ENCODE results near the gene SVOP.

Gene SVOP

GRCh38 chr12:108947097-108947496, 73.8 kb downstream of the SVOP start:
- no peak for TF ChIP-seq CTCF (IDR thresholded peaks at IDR 0.05)
- Histone ChIP-seq H3K9me3 (no peaks in the 10 kb centered on the region), H3K27me3 (no peaks in the 10 kb centered on the region), H3K27ac (no peak overlapping the region), H3K36me3 (no peaks in the 10 kb centered on the region), H3K4me3 (ENCODE audit: low read depth in 1 of 2, low read length in 1 of 2) (no peak overlapping the region), H3K4me1 (ENCODE audit: control insufficient read depth in 1 of 2, insufficient read depth in 1 of 2, low read depth in 1 of 2, low read length in 1 of 2) (peaks cover 0 to 7% of the 10 kb centered on the region in 2 experiments)

- Histone ChIP-seq H3K27ac (no peak overlapping the region), H3K4me3 (ENCODE audit: low read depth in 1 of 2, low read length in 1 of 2) (no peak overlapping the region), H3K4me1 (ENCODE audit: control insufficient read depth in 1 of 2, insufficient read depth in 1 of 2, low read depth in 1 of 2, low read length in 1 of 2) (no peaks in the 10 kb centered on the region), H3K9me3 (no peaks in the 10 kb centered on the region), H3K36me3 (no peaks in the 10 kb centered on the region), H3K27me3 (no peaks in the 10 kb centered on the region)
- TF ChIP-seq CTCF (IDR thresholded peaks at IDR 0.05), result no peak
Observed at GRCh38 chr12:108940138-108940537, 80.7 kb downstream of the SVOP start.

DNA sequence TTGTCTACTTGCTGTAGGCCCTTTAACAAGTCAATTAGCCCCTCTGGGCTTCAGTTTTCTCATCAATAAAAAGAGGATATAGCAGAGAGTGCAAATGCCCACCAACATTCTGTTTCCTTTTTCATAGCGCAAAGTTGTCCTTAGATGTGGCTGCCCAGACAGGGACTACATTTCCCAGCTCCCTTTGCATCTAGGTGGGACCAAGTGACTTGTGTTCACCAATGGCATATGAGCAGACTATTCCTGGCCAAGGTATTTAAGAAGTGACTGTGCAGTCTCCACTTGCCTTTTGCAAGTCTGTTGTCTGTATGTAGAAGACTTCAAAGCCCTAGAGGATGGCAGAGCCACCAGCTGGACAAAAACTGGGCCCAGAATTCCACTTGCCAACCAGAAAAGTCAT, 81.3 kb downstream of the SVOP start:
- Histone ChIP-seq H3K27ac (no peak overlapping the region), H3K9me3 (no peaks in the 10 kb centered on the region), H3K4me1 (ENCODE audit: control insufficient read depth in 1 of 2, insufficient read depth in 1 of 2, low read depth in 1 of 2, low read length in 1 of 2) (no peaks in the 10 kb centered on the region), H3K4me3 (ENCODE audit: low read depth in 1 of 2, low read length in 1 of 2) (no peak overlapping the region), H3K36me3 (no peaks in the 10 kb centered on the region), H3K27me3 (no peaks in the 10 kb centered on the region)
- TF ChIP-seq CTCF (IDR thresholded peaks at IDR 0.05), result no peak

GRCh38 chr12:108938247-108938924, 82.5 kb downstream of the SVOP start:
- H3K27me3 ChIP-seq, result no peaks in the 10 kb centered on the region
- no peak overlapping the region for H3K4me3 ChIP-seq (ENCODE audit: low read depth in 1 of 2, low read length in 1 of 2)
- H3K4me1 ChIP-seq (ENCODE audit: control insufficient read depth in 1 of 2, insufficient read depth in 1 of 2, low read depth in 1 of 2, low read length in 1 of 2), result no peaks in the 10 kb centered on the region
- TF ChIP-seq CTCF (IDR thresholded peaks at IDR 0.05), result no peak
- no peak overlapping the region for H3K27ac ChIP-seq
- H3K9me3 ChIP-seq, result no peaks in the 10 kb centered on the region
- H3K36me3 ChIP-seq, result no peaks in the 10 kb centered on the region

GRCh38 chr12:108935159-108935763, 85.6 kb downstream of the SVOP start:
- no peak overlapping the region for H3K27ac ChIP-seq
- TF ChIP-seq CTCF (IDR thresholded peaks at IDR 0.05), result no peak
- no peaks in the 10 kb centered on the region for H3K4me1 ChIP-seq (ENCODE audit: control insufficient read depth in 1 of 2, insufficient read depth in 1 of 2, low read depth in 1 of 2, low read length in 1 of 2)
- no peak overlapping the region for H3K4me3 ChIP-seq (ENCODE audit: low read depth in 1 of 2, low read length in 1 of 2)
- H3K36me3 ChIP-seq, result no peaks in the 10 kb centered on the region
- H3K27me3 ChIP-seq, result no peaks in the 10 kb centered on the region
- H3K9me3 ChIP-seq, result no peaks in the 10 kb centered on the region
